ENCODE results near the gene METTL25. TPM values are rescaled to one million over a fixed set of nuclear protein-coding genes. Genes with fewer than 3 reads are reported as not detected.

The METTL25 gene
- total RNA-seq, 1 experiment from 2014 or later, result 11.6 TPM

DNA sequence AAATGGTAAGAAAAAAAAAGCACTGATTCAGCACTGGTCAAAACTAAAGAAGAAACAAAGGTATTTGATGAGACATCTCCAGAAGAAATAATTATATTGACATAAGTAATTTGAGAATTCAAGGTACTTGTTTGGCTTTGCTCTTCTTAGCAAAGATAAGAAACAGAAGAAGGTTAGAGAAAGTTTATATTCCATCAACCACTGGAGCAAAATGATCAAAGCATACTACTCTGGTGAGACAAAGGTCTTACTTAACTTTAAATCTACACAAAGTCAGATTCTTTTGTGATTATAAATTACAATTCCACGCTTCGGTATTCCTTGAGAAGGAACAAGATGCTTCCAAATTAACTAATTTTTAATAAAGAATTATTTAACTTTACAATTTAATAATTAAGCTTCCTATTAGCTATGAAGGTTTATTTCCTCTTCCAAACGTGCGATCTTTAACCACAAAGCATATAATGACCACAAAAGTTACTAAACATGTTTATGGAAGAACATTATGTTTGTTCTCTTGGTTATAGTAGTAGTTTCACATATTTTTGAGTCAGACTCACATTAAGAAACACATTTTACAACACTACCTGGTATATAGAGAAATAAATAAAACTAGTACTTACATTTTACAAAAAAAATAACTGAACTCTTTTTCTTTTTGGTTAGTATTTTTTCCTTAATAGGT, 53.4 kb downstream of the METTL25 start:
- TF ChIP-seq, protein P1, sequence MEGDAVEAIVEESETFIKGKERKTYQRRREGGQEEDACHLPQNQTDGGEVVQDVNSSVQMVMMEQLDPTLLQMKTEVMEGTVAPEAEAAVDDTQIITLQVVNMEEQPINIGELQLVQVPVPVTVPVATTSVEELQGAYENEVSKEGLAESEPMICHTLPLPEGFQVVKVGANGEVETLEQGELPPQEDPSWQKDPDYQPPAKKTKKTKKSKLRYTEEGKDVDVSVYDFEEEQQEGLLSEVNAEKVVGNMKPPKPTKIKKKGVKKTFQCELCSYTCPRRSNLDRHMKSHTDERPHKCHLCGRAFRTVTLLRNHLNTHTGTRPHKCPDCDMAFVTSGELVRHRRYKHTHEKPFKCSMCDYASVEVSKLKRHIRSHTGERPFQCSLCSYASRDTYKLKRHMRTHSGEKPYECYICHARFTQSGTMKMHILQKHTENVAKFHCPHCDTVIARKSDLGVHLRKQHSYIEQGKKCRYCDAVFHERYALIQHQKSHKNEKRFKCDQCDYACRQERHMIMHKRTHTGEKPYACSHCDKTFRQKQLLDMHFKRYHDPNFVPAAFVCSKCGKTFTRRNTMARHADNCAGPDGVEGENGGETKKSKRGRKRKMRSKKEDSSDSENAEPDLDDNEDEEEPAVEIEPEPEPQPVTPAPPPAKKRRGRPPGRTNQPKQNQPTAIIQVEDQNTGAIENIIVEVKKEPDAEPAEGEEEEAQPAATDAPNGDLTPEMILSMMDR (conservative IDR thresholded peaks at IDR 0.05), result no peak
- no peaks in the 10 kb centered on the region for H3K23me2 ChIP-seq (ENCODE audit: insufficient read length, low read depth, low read length, poor library complexity, severe bottlenecking)
- H2AFZ ChIP-seq (ENCODE audit: low read length), result no peak overlapping the region
- H3K4me2 ChIP-seq (ENCODE audit: insufficient read depth, insufficient read length, low read length), result no peak overlapping the region
- no peak overlapping the region for H3K27ac ChIP-seq (ENCODE audit: insufficient read length, low read depth, low read length)
- H3K9me3 ChIP-seq (ENCODE audit: control insufficient read depth, low read depth, low read length), result no peaks in the 10 kb centered on the region
- no peak overlapping the region for H2BK5ac ChIP-seq (ENCODE audit: insufficient read length, low read length)
- H3K23ac ChIP-seq (ENCODE audit: insufficient read length, low read depth, low read length), result no peak overlapping the region
- no peaks in the 10 kb centered on the region for H3K4me1 ChIP-seq (ENCODE audit: insufficient read depth, low read length)
- no peak overlapping the region for H3T11ph ChIP-seq (ENCODE audit: low read length)
- H3K4ac ChIP-seq (ENCODE audit: low read depth, low read length), result no peak overlapping the region
- no peak overlapping the region for H4K5ac ChIP-seq (ENCODE audit: insufficient read length, low read depth, low read length)
- WGBS (ENCODE audit: extremely low coverage, insufficient read length, low lambda C conversion rate), result no CpG with 5 or more reads among the region's 4 CpGs
- H2AK5ac ChIP-seq (ENCODE audit: insufficient read length, low read length), result no peak overlapping the region
- Mint-ChIP-seq H3K27me3 (ENCODE audit: low read depth) (no peaks in the 10 kb centered on the region), H3K27ac (no peak overlapping the region), H3K36me3 (ENCODE audit: insufficient read depth in 1 of 3, low read depth in 3 of 3) (no peaks in the 10 kb centered on the region), H3K4me3 (no peak overlapping the region), H3K9me3 (no peaks in the 10 kb centered on the region), H3K4me1 (no peaks in the 10 kb centered on the region)
- no peak overlapping the region for H3K18ac ChIP-seq (ENCODE audit: insufficient read length, low read depth, low read length)
- H2BK15ac ChIP-seq (ENCODE audit: low read depth, low read length), result no peak overlapping the region
- no peak overlapping the region for H2BK20ac ChIP-seq (ENCODE audit: low read depth, low read length, poor library complexity, severe bottlenecking)
- H3K14ac ChIP-seq (ENCODE audit: insufficient read depth, low read length), result no peak overlapping the region
- no peak overlapping the region for H3K56ac ChIP-seq (ENCODE audit: insufficient read length, low read depth, low read length)
- no peak overlapping the region for H4K8ac ChIP-seq (replicated peaks; ENCODE audit: insufficient read length, low read depth, low read length)
- H2BK12ac ChIP-seq (ENCODE audit: insufficient read length, low read depth, low read length), result no peak overlapping the region
- no peak overlapping the region for H2BK120ac ChIP-seq (ENCODE audit: low read depth, low read length, poor library complexity, severe bottlenecking)
- H4K20me1 ChIP-seq (ENCODE audit: control insufficient read depth, insufficient read depth, insufficient read length), result no peaks in the 10 kb centered on the region
- no peaks in the 10 kb centered on the region for H3K79me2 ChIP-seq (ENCODE audit: insufficient read depth, low read length)
- H3K9ac ChIP-seq (ENCODE audit: extremely low read depth, insufficient read length, low read length), result no peak overlapping the region
- no peaks in the 10 kb centered on the region for H3K27me3 ChIP-seq (ENCODE audit: insufficient read depth, low read length)
- DNase-seq, result no peak
- H3K79me1 ChIP-seq (ENCODE audit: insufficient read depth, low read depth, low read length, poor library complexity, severe bottlenecking), result no peaks in the 10 kb centered on the region
- H4K91ac ChIP-seq (ENCODE audit: insufficient read length, low read depth, low read length), result no peak overlapping the region
